Stimulated activated CD4-positive, alpha-beta T cell treated with anti-CD3 and anti-CD28 coated beads, TNF-alpha, amount 100 ng/mL, for 24 hours (primary cell): ENCODE results near the gene SERTAD2.

Source experiments
- DNase-seq, 3 experiments: peaks; one replicate each; pipeline ENCODE4 v3.0.0-alpha.2; 2020; ENCODE audit warnings: low read depth in 3 of 3

Gene SERTAD2

DNA sequence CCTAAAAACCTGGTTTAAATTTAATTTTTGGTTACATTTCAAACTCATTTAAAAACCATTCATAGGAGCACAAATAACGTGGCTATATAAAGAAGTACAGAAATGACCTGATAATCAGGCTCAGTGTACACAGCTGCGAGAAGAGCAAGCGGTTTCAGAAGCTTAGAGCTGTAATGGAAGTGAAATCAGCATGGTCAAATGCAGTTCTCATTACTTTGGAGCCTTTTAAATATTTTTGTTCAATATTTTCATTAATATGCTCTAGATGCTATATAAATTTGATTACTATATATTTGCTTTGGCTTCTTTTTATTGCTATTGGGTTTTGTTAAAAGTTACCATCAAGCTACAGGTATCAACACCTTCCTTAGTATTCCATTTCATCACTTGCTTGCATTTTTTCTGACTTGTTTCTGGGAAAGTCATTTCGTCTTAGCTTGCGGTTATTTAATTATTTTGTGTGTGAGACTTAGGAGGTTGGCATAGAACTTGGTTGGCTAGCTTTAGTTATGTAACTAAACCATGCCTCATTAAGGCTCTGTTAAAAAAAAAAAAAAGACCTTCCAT is 70.9 kb downstream of the SERTAD2 start:
- no peak for DNase-seq

DNA sequence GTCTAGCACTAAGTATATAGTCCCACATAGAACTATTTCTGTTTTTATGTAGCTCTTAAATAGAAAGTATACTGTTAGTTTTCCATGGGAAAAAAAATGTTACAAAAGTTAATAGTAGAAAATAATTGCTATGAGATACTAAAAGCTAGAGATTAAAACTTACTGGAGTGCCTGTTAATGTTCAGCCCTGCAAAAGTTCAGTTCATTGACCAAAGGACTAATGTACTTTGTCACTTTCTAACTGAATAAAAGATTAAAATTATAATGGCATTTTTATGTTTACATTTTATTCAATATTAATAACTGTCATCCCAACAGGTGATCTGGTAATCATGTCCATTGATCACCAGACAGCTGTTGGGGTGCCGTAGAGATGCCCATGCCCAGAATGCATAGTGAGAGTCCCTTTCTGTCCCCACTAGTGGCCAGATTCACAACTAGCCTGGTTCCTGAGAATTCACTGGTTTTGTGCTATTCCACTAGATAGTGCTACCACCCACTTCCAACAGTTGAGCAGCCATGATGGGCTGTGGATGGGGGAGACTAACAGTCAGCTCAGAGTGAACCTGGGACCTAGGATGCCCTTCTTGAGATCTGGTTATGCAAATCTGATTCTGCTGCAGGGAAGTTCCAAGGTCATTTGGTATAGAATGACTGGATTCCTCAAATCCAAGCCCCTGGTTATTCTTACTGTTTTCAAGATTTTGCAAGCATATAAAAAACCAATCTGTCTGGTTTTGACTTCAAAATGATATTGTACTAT is 71.8 kb downstream of the SERTAD2 start:
- DNase-seq = no peak
